Measurements from ENCODE around the gene TYSND1.

TYSND1 gene

DNA sequence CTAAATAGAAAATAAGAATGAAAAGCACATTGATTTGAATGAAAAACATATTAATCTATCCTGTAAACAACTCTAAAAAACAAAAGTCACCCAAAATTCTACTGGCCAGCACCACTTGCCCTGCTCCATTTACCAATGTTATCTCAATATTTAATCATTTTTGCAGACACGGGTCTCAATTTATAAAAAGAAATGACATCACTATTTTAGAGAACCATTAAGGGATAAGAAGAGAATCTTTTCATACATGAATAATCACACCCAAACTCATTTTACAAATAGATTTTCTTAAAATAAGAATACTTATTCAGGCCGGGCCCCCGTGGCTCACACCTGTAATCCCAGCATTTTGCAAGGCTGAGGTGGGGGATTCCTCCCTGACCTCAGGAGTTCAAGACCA, 19.9 kb upstream of the TYSND1 start:
- Histone ChIP-seq H2AFZ (ENCODE audit: low read length) (no peak overlapping the region), H4K20me1 (ENCODE audit: insufficient read depth, low read length, poor library complexity, severe bottlenecking) (peaks cover 81% of the 10 kb centered on the region), H3K36me3 (ENCODE audit: insufficient read depth, low read length) (peaks cover 4% of the 10 kb centered on the region; the same call in 1 of the 2 replicates), H3F3A (ENCODE audit: low read depth) (no peaks in the 10 kb centered on the region), H3K4me3 (ENCODE audit: low read length, poor library complexity, severe bottlenecking) (peak overlapping the region; percentile 20), H3K27me3 (ENCODE audit: insufficient read depth, low read length, poor library complexity, severe bottlenecking) (no peaks in the 10 kb centered on the region), H3K79me2 (ENCODE audit: insufficient read depth, low read length) (peaks cover 88% of the 10 kb centered on the region), H3K9ac (ENCODE audit: low read depth, low read length, poor library complexity, severe bottlenecking) (no peak overlapping the region), H3K4me2 (ENCODE audit: low read depth, low read length, poor library complexity, severe bottlenecking) (peak overlapping the region; percentile 94), H3K9me3 (ENCODE audit: insufficient read depth, low read depth, low read length) (no peaks in the 10 kb centered on the region), H3K9me2 (replicated peaks; ENCODE audit: low read depth, low read length) (no peaks in the 10 kb centered on the region), H3K4me1 (ENCODE audit: insufficient read depth, low read length, poor library complexity, severe bottlenecking) (peaks cover 67% of the 10 kb centered on the region)
- TF ChIP-seq, protein P1, sequence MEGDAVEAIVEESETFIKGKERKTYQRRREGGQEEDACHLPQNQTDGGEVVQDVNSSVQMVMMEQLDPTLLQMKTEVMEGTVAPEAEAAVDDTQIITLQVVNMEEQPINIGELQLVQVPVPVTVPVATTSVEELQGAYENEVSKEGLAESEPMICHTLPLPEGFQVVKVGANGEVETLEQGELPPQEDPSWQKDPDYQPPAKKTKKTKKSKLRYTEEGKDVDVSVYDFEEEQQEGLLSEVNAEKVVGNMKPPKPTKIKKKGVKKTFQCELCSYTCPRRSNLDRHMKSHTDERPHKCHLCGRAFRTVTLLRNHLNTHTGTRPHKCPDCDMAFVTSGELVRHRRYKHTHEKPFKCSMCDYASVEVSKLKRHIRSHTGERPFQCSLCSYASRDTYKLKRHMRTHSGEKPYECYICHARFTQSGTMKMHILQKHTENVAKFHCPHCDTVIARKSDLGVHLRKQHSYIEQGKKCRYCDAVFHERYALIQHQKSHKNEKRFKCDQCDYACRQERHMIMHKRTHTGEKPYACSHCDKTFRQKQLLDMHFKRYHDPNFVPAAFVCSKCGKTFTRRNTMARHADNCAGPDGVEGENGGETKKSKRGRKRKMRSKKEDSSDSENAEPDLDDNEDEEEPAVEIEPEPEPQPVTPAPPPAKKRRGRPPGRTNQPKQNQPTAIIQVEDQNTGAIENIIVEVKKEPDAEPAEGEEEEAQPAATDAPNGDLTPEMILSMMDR (conservative IDR thresholded peaks at IDR 0.05; ENCODE audit: low read length), result no peak
- no peak for TF ChIP-seq EZH2phosphoT487 (IDR thresholded peaks at IDR 0.05; ENCODE audit: borderline replicate concordance)

DNA sequence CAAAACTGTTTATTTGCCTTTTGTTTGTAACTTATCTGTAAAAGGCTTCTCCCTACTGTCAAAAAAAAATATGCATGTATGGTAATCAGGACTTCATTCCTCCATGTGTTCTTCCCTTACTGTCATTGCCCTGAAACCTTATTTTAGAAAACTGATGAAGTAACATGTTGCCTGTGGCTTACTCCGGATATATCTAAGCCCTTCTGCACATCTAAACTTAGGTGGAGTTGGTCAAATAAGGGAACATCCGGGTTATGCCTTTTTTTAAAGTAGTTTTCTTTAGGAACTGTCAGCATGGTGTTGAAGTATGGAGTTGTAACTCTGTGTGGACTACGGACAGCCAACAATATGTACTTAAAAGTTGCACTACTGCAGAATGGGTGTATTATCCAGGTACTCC, 17.7 kb upstream of the TYSND1 start:
- Histone ChIP-seq H3K9me3 (ENCODE audit: insufficient read depth, low read depth, low read length) (no peaks in the 10 kb centered on the region), H2AFZ (ENCODE audit: low read length) (no peak overlapping the region), H3K79me2 (ENCODE audit: insufficient read depth, low read length) (peaks cover 98% of the 10 kb centered on the region), H3K9me2 (replicated peaks; ENCODE audit: low read depth, low read length) (no peaks in the 10 kb centered on the region), H3K4me2 (ENCODE audit: low read depth, low read length, poor library complexity, severe bottlenecking) (peak overlapping the region; percentile 74), H3K9ac (ENCODE audit: low read depth, low read length, poor library complexity, severe bottlenecking) (no peak overlapping the region), H4K20me1 (ENCODE audit: insufficient read depth, low read length, poor library complexity, severe bottlenecking) (peaks cover 85% of the 10 kb centered on the region), H3K4me3 (ENCODE audit: low read length, poor library complexity, severe bottlenecking) (peak overlapping the region; percentile 7), H3K36me3 (ENCODE audit: insufficient read depth, low read length) (peaks cover 25% of the 10 kb centered on the region; the same call in 1 of the 2 replicates), H3K4me1 (ENCODE audit: insufficient read depth, low read length, poor library complexity, severe bottlenecking) (peaks cover 66% of the 10 kb centered on the region), H3K27me3 (ENCODE audit: insufficient read depth, low read length, poor library complexity, severe bottlenecking) (no peaks in the 10 kb centered on the region), H3F3A (ENCODE audit: low read depth) (no peaks in the 10 kb centered on the region)
- TF ChIP-seq, protein P1 (conservative IDR thresholded peaks at IDR 0.05; ENCODE audit: low read length), result no peak
- TF ChIP-seq EZH2phosphoT487 (IDR thresholded peaks at IDR 0.05; ENCODE audit: borderline replicate concordance), result no peak

DNA sequence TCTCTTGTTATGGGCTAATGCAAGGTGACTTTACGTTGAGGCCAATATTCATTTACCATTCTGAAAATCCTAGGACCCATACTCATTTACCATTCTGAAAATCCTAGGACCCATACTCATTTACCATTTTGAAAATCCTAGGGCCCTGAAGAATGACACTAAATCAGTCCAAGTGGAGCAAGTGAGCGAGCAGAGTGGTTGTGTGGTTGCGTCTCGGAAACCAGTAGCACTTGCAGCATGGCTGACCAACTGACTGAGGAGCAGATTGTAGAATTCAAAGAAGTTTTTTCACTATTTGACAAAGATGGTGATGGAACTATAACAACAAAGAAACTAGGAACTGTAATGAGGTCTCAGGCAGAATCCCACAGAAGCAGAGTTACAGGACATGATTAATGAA, 16.9 kb upstream of the TYSND1 start:
- Histone ChIP-seq H3K4me1 (ENCODE audit: insufficient read depth, low read length, poor library complexity, severe bottlenecking) (peaks cover 61% of the 10 kb centered on the region), H3K9ac (ENCODE audit: low read depth, low read length, poor library complexity, severe bottlenecking) (no peak overlapping the region), H3K9me2 (replicated peaks; ENCODE audit: low read depth, low read length) (no peaks in the 10 kb centered on the region), H3K79me2 (ENCODE audit: insufficient read depth, low read length) (peaks cover 91% of the 10 kb centered on the region), H3K4me2 (ENCODE audit: low read depth, low read length, poor library complexity, severe bottlenecking) (peak overlapping the region; percentile 74), H3K27me3 (ENCODE audit: insufficient read depth, low read length, poor library complexity, severe bottlenecking) (no peaks in the 10 kb centered on the region), H4K20me1 (ENCODE audit: insufficient read depth, low read length, poor library complexity, severe bottlenecking) (peaks cover 80% of the 10 kb centered on the region), H3K36me3 (ENCODE audit: insufficient read depth, low read length) (peaks cover 31% of the 10 kb centered on the region; the same call in 1 of the 2 replicates), H2AFZ (ENCODE audit: low read length) (no peak overlapping the region), H3K4me3 (ENCODE audit: low read length, poor library complexity, severe bottlenecking) (peak overlapping the region; percentile 45), H3K9me3 (ENCODE audit: insufficient read depth, low read depth, low read length) (no peaks in the 10 kb centered on the region), H3F3A (ENCODE audit: low read depth) (no peaks in the 10 kb centered on the region)
- no peak for TF ChIP-seq EZH2phosphoT487 (IDR thresholded peaks at IDR 0.05; ENCODE audit: borderline replicate concordance)
- TF ChIP-seq, protein P1 (conservative IDR thresholded peaks at IDR 0.05; ENCODE audit: low read length), result no peak

All from Loucy (cell line).